Measurements from ENCODE around the gene TRABD.
A peak's percentile ranks its signal among the peaks of the same experiment; 100 is the strongest.

Gene TRABD

DNA sequence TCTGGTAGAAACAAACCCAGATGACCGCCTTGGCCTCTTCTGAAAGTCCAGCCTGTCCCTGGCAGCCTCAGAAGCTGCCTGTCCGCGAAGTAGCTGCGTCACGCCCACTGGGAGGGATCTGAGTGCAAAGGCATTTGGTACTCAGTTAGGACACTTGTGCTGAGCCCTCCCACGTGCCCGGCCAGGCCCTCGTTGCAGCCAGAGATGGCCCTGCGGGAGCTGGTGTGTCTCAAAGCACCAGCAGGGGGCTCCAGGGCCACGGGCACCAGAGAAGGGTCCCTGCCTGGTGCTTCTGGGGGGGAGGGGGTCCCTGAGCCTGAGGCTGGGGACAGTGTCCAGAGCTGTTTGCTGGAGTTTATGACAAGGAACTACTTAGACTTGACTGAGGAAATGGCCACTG, 20.9 kb downstream of the TRABD start:
- H2BK120ac ChIP-seq (ENCODE audit: low read depth, low read length), result no peak overlapping the region
- peak overlapping the region in 1 of 2 experiments; percentile 12 for H3K14ac ChIP-seq (ENCODE audit: low read length in 2 of 2)
- H2AK5ac ChIP-seq (ENCODE audit: low read length, severe bottlenecking), result no peak overlapping the region
- 32% methylated on average over 10 of the region's 10 CpGs for WGBS
- no peak overlapping the region for H3K9ac ChIP-seq (ENCODE audit: low read length)
- H4K8ac ChIP-seq (ENCODE audit: low read length), result no peak overlapping the region
- H3K9me3 ChIP-seq (ENCODE audit: control insufficient read depth, low read length), result no peaks in the 10 kb centered on the region
- H3K4me1 ChIP-seq (ENCODE audit: control insufficient read depth, insufficient read depth, low read depth, low read length), result peaks cover 18% of the 10 kb centered on the region
- no peaks in the 10 kb centered on the region for H3K27me3 ChIP-seq (ENCODE audit: control insufficient read depth in 1 of 2, insufficient read depth in 1 of 2, low read length in 2 of 2)
- H3K4ac ChIP-seq (ENCODE audit: low read depth in 1 of 2, low read length in 2 of 2), result no peak overlapping the region
- no peak overlapping the region for H3K27ac ChIP-seq (ENCODE audit: low read length, poor library complexity, severe bottlenecking)
- no peak overlapping the region for H3K4me3 ChIP-seq (ENCODE audit: insufficient read depth in 1 of 2, low read depth in 1 of 2, low read length in 2 of 2)
- no peak overlapping the region for H2AFZ ChIP-seq (ENCODE audit: low read depth, low read length)
- no peak overlapping the region for H2BK15ac ChIP-seq (ENCODE audit: low read depth, poor library complexity, severe bottlenecking)
- no peak overlapping the region for H2BK12ac ChIP-seq (ENCODE audit: low read length in 2 of 2)
- peak; percentile 80 for DNase-seq
- no peak overlapping the region for H3K18ac ChIP-seq (ENCODE audit: low read depth in 1 of 2, low read length in 2 of 2)
- no peak overlapping the region for H3K23ac ChIP-seq (ENCODE audit: low read length in 2 of 2)
- peaks cover 55 to 59% of the 10 kb centered on the region in 2 experiments for H3K36me3 ChIP-seq (ENCODE audit: control insufficient read depth in 1 of 2, insufficient read depth in 2 of 2, low read depth in 1 of 2, low read length in 2 of 2)
- H2BK5ac ChIP-seq (ENCODE audit: low read depth, low read length, poor library complexity, severe bottlenecking), result no peak overlapping the region
- H3K4me2 ChIP-seq (ENCODE audit: low read length, poor library complexity, severe bottlenecking), result no peak overlapping the region
- peaks cover 39% of the 10 kb centered on the region for H3K79me1 ChIP-seq (replicated peaks; ENCODE audit: low read length, poor library complexity, severe bottlenecking)
- no peak overlapping the region for H4K91ac ChIP-seq (ENCODE audit: low read length)

GRCh38 chr22:50207383-50208140, 21.8 kb downstream of the TRABD start:
- no peaks in the 10 kb centered on the region for H3K27me3 ChIP-seq (ENCODE audit: control insufficient read depth in 1 of 2, insufficient read depth in 1 of 2, low read length in 2 of 2)
- no peak overlapping the region for H2BK5ac ChIP-seq (ENCODE audit: low read depth, low read length, poor library complexity, severe bottlenecking)
- H3K4me1 ChIP-seq (ENCODE audit: control insufficient read depth, insufficient read depth, low read depth, low read length), result peaks cover 11% of the 10 kb centered on the region
- no peak overlapping the region for H4K8ac ChIP-seq (ENCODE audit: low read length)
- H2AK5ac ChIP-seq (ENCODE audit: low read length, severe bottlenecking), result no peak overlapping the region
- no peak overlapping the region for H3K4me2 ChIP-seq (ENCODE audit: low read length, poor library complexity, severe bottlenecking)
- H3K79me1 ChIP-seq (replicated peaks; ENCODE audit: low read length, poor library complexity, severe bottlenecking), result peaks cover 37% of the 10 kb centered on the region
- no peak overlapping the region for H3K27ac ChIP-seq (ENCODE audit: low read length, poor library complexity, severe bottlenecking)
- H3K36me3 ChIP-seq (ENCODE audit: control insufficient read depth in 1 of 2, insufficient read depth in 2 of 2, low read depth in 1 of 2, low read length in 2 of 2), result peaks cover 58 to 67% of the 10 kb centered on the region in 2 experiments
- H3K4me3 ChIP-seq (ENCODE audit: insufficient read depth in 1 of 2, low read depth in 1 of 2, low read length in 2 of 2), result no peak overlapping the region
- H3K9ac ChIP-seq (ENCODE audit: low read length), result no peak overlapping the region
- H2AFZ ChIP-seq (ENCODE audit: low read depth, low read length), result no peak overlapping the region
- H2BK15ac ChIP-seq (ENCODE audit: low read depth, poor library complexity, severe bottlenecking), result no peak overlapping the region
- H2BK120ac ChIP-seq (ENCODE audit: low read depth, low read length), result no peak overlapping the region
- no peak overlapping the region for H2BK12ac ChIP-seq (ENCODE audit: low read length in 2 of 2)
- H3K4ac ChIP-seq (ENCODE audit: low read depth in 1 of 2, low read length in 2 of 2), result no peak overlapping the region
- H3K18ac ChIP-seq (ENCODE audit: low read depth in 1 of 2, low read length in 2 of 2), result no peak overlapping the region
- H3K14ac ChIP-seq (ENCODE audit: low read length in 2 of 2), result no peak overlapping the region
- WGBS, result 82% methylated on average over 23 of the region's 23 CpGs
- no peak for DNase-seq
- no peak overlapping the region for H3K23ac ChIP-seq (ENCODE audit: low read length in 2 of 2)
- H3K9me3 ChIP-seq (ENCODE audit: control insufficient read depth, low read length), result no peaks in the 10 kb centered on the region
- no peak overlapping the region for H4K91ac ChIP-seq (ENCODE audit: low read length)

DNA sequence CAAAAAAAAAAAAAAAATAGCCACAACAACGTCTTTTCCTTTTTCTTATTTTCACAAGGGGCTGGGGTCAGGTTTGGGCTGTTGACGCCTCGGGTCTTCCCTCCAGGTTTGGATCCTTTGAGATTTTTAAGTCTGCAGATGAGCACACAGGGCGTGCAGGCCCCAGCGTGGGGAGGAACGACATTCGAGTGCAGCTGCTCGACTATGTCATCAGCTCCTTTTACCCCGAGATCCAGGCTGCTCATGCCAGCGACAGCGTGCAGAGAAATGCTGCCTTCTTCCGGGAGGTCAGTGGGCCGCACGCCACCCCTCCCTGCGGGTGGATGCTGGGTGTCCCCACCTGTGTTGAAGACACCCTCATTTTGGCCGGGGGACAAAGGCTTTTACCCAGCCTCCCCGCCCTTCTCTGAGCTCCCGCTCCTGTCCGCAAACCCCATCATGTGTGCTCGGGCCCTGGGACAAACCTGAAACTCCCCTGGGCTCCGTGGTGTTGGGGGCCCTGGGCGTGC, 22.8 kb downstream of the TRABD start:
- no peak overlapping the region for H4K91ac ChIP-seq (ENCODE audit: low read length)
- no peak overlapping the region for H3K4me2 ChIP-seq (ENCODE audit: low read length, poor library complexity, severe bottlenecking)
- H3K23ac ChIP-seq (ENCODE audit: low read length in 2 of 2), result no peak overlapping the region
- H2BK12ac ChIP-seq (ENCODE audit: low read length in 2 of 2), result no peak overlapping the region
- H3K9me3 ChIP-seq (ENCODE audit: control insufficient read depth, low read length), result no peaks in the 10 kb centered on the region
- no peak overlapping the region for H3K4me3 ChIP-seq (ENCODE audit: insufficient read depth in 1 of 2, low read depth in 1 of 2, low read length in 2 of 2)
- peaks cover 67 to 71% of the 10 kb centered on the region in 2 experiments for H3K36me3 ChIP-seq (ENCODE audit: control insufficient read depth in 1 of 2, insufficient read depth in 2 of 2, low read depth in 1 of 2, low read length in 2 of 2)
- peaks cover 11% of the 10 kb centered on the region for H3K4me1 ChIP-seq (ENCODE audit: control insufficient read depth, insufficient read depth, low read depth, low read length)
- no peak overlapping the region for H2BK120ac ChIP-seq (ENCODE audit: low read depth, low read length)
- 97% methylated on average over 22 of the region's 22 CpGs for WGBS
- H3K27ac ChIP-seq (ENCODE audit: low read length, poor library complexity, severe bottlenecking), result no peak overlapping the region
- no peak overlapping the region for H3K9ac ChIP-seq (ENCODE audit: low read length)
- DNase-seq, result no peak
- H3K4ac ChIP-seq (ENCODE audit: low read depth in 1 of 2, low read length in 2 of 2), result no peak overlapping the region
- no peak overlapping the region for H2BK15ac ChIP-seq (ENCODE audit: low read depth, poor library complexity, severe bottlenecking)
- H2AK5ac ChIP-seq (ENCODE audit: low read length, severe bottlenecking), result no peak overlapping the region
- no peak overlapping the region for H2AFZ ChIP-seq (ENCODE audit: low read depth, low read length)
- H3K79me1 ChIP-seq (replicated peaks; ENCODE audit: low read length, poor library complexity, severe bottlenecking), result peaks cover 39% of the 10 kb centered on the region
- no peak overlapping the region for H3K18ac ChIP-seq (ENCODE audit: low read depth in 1 of 2, low read length in 2 of 2)
- H4K8ac ChIP-seq (ENCODE audit: low read length), result no peak overlapping the region
- no peak overlapping the region for H2BK5ac ChIP-seq (ENCODE audit: low read depth, low read length, poor library complexity, severe bottlenecking)
- no peaks in the 10 kb centered on the region for H3K27me3 ChIP-seq (ENCODE audit: control insufficient read depth in 1 of 2, insufficient read depth in 1 of 2, low read length in 2 of 2)
- no peak overlapping the region for H3K14ac ChIP-seq (ENCODE audit: low read length in 2 of 2)

DNA sequence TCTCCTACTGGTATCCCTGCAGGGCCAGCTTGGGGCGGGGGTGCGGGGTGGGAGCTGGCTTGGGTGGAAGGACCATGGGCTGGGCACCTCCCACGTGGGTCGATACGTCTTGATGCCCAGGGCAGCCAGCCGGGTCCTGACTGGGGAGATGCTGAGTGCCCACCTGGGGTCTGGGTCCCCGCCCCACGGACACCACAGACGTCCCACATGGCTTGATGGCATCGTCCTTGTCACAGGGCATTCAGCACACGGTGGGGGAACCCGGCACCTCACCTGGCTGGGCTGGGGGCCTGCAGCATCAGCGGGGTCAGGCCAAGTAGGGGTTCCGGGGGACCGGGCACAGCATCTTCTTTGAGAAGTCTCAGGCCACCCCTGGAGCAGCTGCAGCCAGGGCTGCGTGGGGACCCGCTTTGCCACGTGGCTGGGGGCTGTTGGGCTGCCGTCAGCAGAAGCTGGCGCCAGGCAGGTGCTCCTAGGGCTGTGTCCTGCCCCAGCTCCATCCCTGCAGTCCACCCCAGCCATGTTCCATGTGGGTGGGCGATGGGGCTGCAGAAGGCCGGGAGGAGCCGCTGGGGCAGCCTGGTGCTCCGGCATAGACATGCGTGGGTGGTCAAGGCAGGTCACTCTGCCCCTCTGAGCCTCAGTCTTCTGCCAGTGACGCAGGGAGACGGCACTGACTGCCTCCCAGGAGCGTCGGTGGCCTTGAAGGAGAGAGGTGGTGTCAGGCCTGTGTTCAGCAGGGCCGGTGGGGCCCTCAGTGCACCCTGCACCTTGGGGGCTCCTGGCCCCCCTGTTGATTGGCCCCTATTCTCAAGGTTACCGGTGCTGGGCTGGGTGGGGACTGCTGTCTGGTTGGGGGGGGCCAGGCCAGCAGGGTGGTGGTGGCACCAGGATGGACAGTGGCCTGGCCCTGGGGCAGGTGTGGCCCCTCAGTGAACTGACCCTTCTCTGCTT, 23.5 kb downstream of the TRABD start:
- Histone ChIP-seq H3K4me3 (ENCODE audit: insufficient read depth in 1 of 2, low read depth in 1 of 2, low read length in 2 of 2) (no peak overlapping the region), H2AK5ac (ENCODE audit: low read length, severe bottlenecking) (no peak overlapping the region), H4K8ac (ENCODE audit: low read length) (no peak overlapping the region), H3K18ac (ENCODE audit: low read depth in 1 of 2, low read length in 2 of 2) (no peak overlapping the region), H3K14ac (ENCODE audit: low read length in 2 of 2) (no peak overlapping the region), H2BK15ac (ENCODE audit: low read depth, poor library complexity, severe bottlenecking) (no peak overlapping the region), H2BK5ac (ENCODE audit: low read depth, low read length, poor library complexity, severe bottlenecking) (no peak overlapping the region), H2BK120ac (ENCODE audit: low read depth, low read length) (no peak overlapping the region), H3K9ac (ENCODE audit: low read length) (no peak overlapping the region), H2AFZ (ENCODE audit: low read depth, low read length) (no peak overlapping the region), H3K36me3 (ENCODE audit: control insufficient read depth in 1 of 2, insufficient read depth in 2 of 2, low read depth in 1 of 2, low read length in 2 of 2) (peaks cover 68 to 71% of the 10 kb centered on the region in 2 experiments), H3K4me2 (ENCODE audit: low read length, poor library complexity, severe bottlenecking) (no peak overlapping the region), H4K91ac (ENCODE audit: low read length) (no peak overlapping the region), H3K79me1 (replicated peaks; ENCODE audit: low read length, poor library complexity, severe bottlenecking) (peaks cover 37% of the 10 kb centered on the region), H2BK12ac (ENCODE audit: low read length in 2 of 2) (no peak overlapping the region), H3K9me3 (ENCODE audit: control insufficient read depth, low read length) (no peaks in the 10 kb centered on the region), H3K4ac (ENCODE audit: low read depth in 1 of 2, low read length in 2 of 2) (no peak overlapping the region), H3K27me3 (ENCODE audit: control insufficient read depth in 1 of 2, insufficient read depth in 1 of 2, low read length in 2 of 2) (no peaks in the 10 kb centered on the region), H3K27ac (ENCODE audit: low read length, poor library complexity, severe bottlenecking) (no peak overlapping the region), H3K23ac (ENCODE audit: low read length in 2 of 2) (no peak overlapping the region), H3K4me1 (ENCODE audit: control insufficient read depth, insufficient read depth, low read depth, low read length) (peaks cover 11% of the 10 kb centered on the region)
- no peak for DNase-seq
- whole genome bisulfite sequencing, result 94% methylated on average over 31 of the region's 31 CpGs

Measured in mesenchymal stem cell (in vitro differentiated cells and primary cell).